ENCODE measurements around the gene CFAP97D1. TPM values are rescaled to one million over a fixed set of nuclear protein-coding genes. Genes with fewer than 3 reads are reported as not detected.

CFAP97D1 gene
- total and polyA plus RNA-seq, 10 of the 15 experiments (the other 5 are each of a cell fraction or from before 2014, with no cell fraction given), result 0.13 TPM; not detected in 9

- TF ChIP-seq CHD1 (IDR thresholded peaks at IDR 0.05; ENCODE audit: low read depth, low read length) (no peak), MTA2 (IDR thresholded peaks at IDR 0.05; ENCODE audit: low read depth) (0 out of 2 replicates have a peak, but pooled peaks have one; percentile 42), SMC3 (IDR thresholded peaks at IDR 0.05; ENCODE audit: borderline replicate concordance, low read length) (no peak)
- TF ChIP-seq, protein P1, sequence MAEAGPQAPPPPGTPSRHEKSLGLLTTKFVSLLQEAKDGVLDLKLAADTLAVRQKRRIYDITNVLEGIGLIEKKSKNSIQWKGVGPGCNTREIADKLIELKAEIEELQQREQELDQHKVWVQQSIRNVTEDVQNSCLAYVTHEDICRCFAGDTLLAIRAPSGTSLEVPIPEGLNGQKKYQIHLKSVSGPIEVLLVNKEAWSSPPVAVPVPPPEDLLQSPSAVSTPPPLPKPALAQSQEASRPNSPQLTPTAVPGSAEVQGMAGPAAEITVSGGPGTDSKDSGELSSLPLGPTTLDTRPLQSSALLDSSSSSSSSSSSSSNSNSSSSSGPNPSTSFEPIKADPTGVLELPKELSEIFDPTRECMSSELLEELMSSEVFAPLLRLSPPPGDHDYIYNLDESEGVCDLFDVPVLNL (IDR thresholded peaks at IDR 0.05; ENCODE audit: low read depth, low read length), result no peak
Observed at GRCh38 chr17:43788540-43788939, 8.3 kb downstream of the CFAP97D1 start (continued).

GRCh38 chr17:43789482-43789881 is 9.2 kb downstream of the CFAP97D1 start:
- CTCF ChIA-PET, result interaction anchor here (1.0 kb wide), 2 partner anchors 14 to 56 kb away, joined by 3 read pairs; no protein-coding TSS in a partner anchor
- no TSS peak for BruUV-seq (replicated peaks)
- no peak overlapping the region for H3K9ac ChIP-seq (ENCODE audit: control insufficient read depth, insufficient read depth, low read length)
- in situ Hi-C loops (cut with MboI) (no loop called here), intact Hi-C loops (cut with micrococcal nuclease; ENCODE audit: unreplicated experiment) (no loop called here)
- ATAC-seq (no peak), FAIRE-seq (no peak), DNase-seq (ENCODE audit: low read depth, low spot score) (no peak)
- H3K27ac ChIP-seq (ENCODE audit: control insufficient read depth, insufficient read depth), result no peak overlapping the region
- WGBS (ENCODE audit: insufficient coverage, insufficient replicate concordance, low lambda C conversion rate, missing lambda C conversion rate), result 100% methylated on average over 1 of the region's 1 CpG
- no peaks in the 10 kb centered on the region for H4K20me1 ChIP-seq (ENCODE audit: control insufficient read depth, insufficient read depth)
- RAD21 ChIA-PET (ENCODE audit: unreplicated experiment), result no interaction called here
- POLR2A ChIA-PET, result no interaction called here
- no peak for TF ChIP-seq IKZF1 (conservative IDR thresholded peaks at IDR 0.05)
- no peak for TF ChIP-seq IRF4 (IDR thresholded peaks at IDR 0.05; ENCODE audit: low read depth, low read length)
- TF ChIP-seq SMC3 (IDR thresholded peaks at IDR 0.05; ENCODE audit: borderline replicate concordance, low read length), result no peak
- no peak for TF ChIP-seq ZNF217 (IDR thresholded peaks at IDR 0.05)
- no peak overlapping the region for H3K4me2 ChIP-seq (ENCODE audit: control insufficient read depth, insufficient read depth)
- H3K79me2 ChIP-seq (ENCODE audit: control insufficient read depth, insufficient read depth, low read length), result no peaks in the 10 kb centered on the region
- SMC1A ChIA-PET (ENCODE audit: uncharacterized antibody, unreplicated experiment), result interaction anchor here (1.1 kb wide), 2 partner anchors 10 to 57 kb away, joined by 3 read pairs; no protein-coding TSS in a partner anchor
- no peaks in the 10 kb centered on the region; a peak in 1 of 4 replicates for H3K27me3 ChIP-seq (replicated peaks in 1 of 2; ENCODE audit: control insufficient read depth in 2 of 2, insufficient read depth in 2 of 2, low read length in 1 of 2)
- H3K36me3 ChIP-seq (ENCODE audit: control insufficient read depth in 2 of 2, insufficient read depth in 2 of 2, low read length in 1 of 2), result no peaks in the 10 kb centered on the region
- no peak overlapping the region for H3K4me3 ChIP-seq
- H3K9me3 ChIP-seq (replicated peaks; ENCODE audit: control insufficient read depth, insufficient read depth, low read length), result no peaks in the 10 kb centered on the region
- no peak overlapping the region for H2AFZ ChIP-seq (ENCODE audit: control insufficient read depth, low read depth, low read length)
- H3K4me1 ChIP-seq (ENCODE audit: control insufficient read depth, insufficient read depth, low read length), result no peaks in the 10 kb centered on the region

Measured in GM12878 (cell line).